HepG2 (cell line): ENCODE measurements around the gene ARHGAP10. TPM values are rescaled to one million over a fixed set of nuclear protein-coding genes. Genes with fewer than 3 reads are reported as not detected.

Experiments
- ATAC-seq: fragments of 200-7000 bp; cut with Tn5 transposase; 3 replicates; pipeline ENCODE4 v1.9.1; 2020; ENCODE audit warnings: mild to moderate bottlenecking, moderate library complexity
- BruUV-seq: library from RNA; stranded (reverse); fragments of 400-500 nt; replicated peaks from 2 replicates; lab custom pipeline; 2021; lab: Mats Ljungman, UMichigan
- CTCF ChIA-PET: fragments of 300-600 bp; formaldehyde crosslinking; extraction: SDS; loops from one replicate; lab custom pipeline; 2021; ENCODE audit warnings: low total read pairs, inconsistent platforms, low intra/inter-chr PET ratio; lab: Yijun Ruan, JAX
- POLR2A ChIA-PET: fragments of 350-600 bp; sonication (Branson Sonifier 250); formaldehyde crosslinking; loops from one replicate; lab custom pipeline; 2020; ENCODE audit warnings: antibody characterized with exemption, inconsistent platforms; lab: Yijun Ruan, JAX
- DNase-seq: peaks from one replicate; pipeline ENCODE4 v3.0.0-alpha.2; 2015; ENCODE audit warnings: low spot score
- FAIRE-seq: peaks from 3 replicates; lab custom pipeline; 2011; peaks lifted over from hg19 to GRCh38; lab: Jason Lieb, UNC
- H2AFZ ChIP-seq: one replicate; pipeline ENCODE4 v1.6.1; 2011; ENCODE audit warnings: low read length, inconsistent platforms
- H3K27ac ChIP-seq: fragments of 300-600 bp; 3 replicates; pipeline ENCODE4 v1.8.0; 2011; ENCODE audit warnings: mixed run types, mild to moderate bottlenecking, mixed read lengths, low read length, inconsistent platforms; ENCODE audit not compliant: insufficient read depth; ENCODE audit errors: extremely low read length
- H3K27me3 ChIP-seq, 2 experiments: fragments of 200-600 bp in 1 of 2; 2 replicates in 1 of 2; 3 replicates in 1 of 2; pipeline versions ENCODE4 v1.6.0 to v1.8.0; 2011; ENCODE audit warnings: low read length in 2 of 2, mild to moderate bottlenecking in 2 of 2, moderate library complexity in 2 of 2, inconsistent platforms in 1 of 2; ENCODE audit not compliant: insufficient read depth in 2 of 2, control insufficient read depth in 1 of 2
- H3K36me3 ChIP-seq, 2 experiments: fragments of 200-600 bp in 1 of 2; replicated peaks in 1 of 2; 2 replicates in 1 of 2; 3 replicates in 1 of 2; pipeline versions ENCODE4 v1.5.1 to v1.8.0; 2011; ENCODE audit warnings: low read length in 2 of 2, inconsistent platforms in 1 of 2; ENCODE audit not compliant: insufficient read depth in 2 of 2, control insufficient read depth in 1 of 2
- H3K4me1 ChIP-seq: 2 replicates; pipeline ENCODE4 v1.5.1; 2012; ENCODE audit warnings: low read length, inconsistent platforms; ENCODE audit not compliant: insufficient read depth
- H3K4me2 ChIP-seq: 2 replicates; pipeline ENCODE4 v1.6.0; 2011; ENCODE audit warnings: low read depth, low read length, inconsistent platforms
- H3K4me3 ChIP-seq, 3 experiments: fragments of 200-600 bp in 1 of 3; sonication (generic), shearing (Covaris generic) in 1 of 3; replicated peaks in 1 of 3; 2 replicates each; pipeline ENCODE4 v1.5.1; 2011 to 2016; ENCODE audit warnings: low read length in 3 of 3, inconsistent platforms in 2 of 3, low read depth in 2 of 3, mild to moderate bottlenecking in 2 of 3, control low read depth in 1 of 3, mixed read lengths in 1 of 3; ENCODE audit not compliant: insufficient read depth in 1 of 3
- H3K79me2 ChIP-seq: one replicate; pipeline ENCODE4 v1.6.1; 2011; ENCODE audit warnings: low read length, inconsistent platforms; ENCODE audit not compliant: insufficient read depth
- H3K9ac ChIP-seq: 2 replicates; pipeline ENCODE4 v1.6.0; 2011; ENCODE audit warnings: mild to moderate bottlenecking, low read depth, low read length, inconsistent platforms; ENCODE audit not compliant: insufficient read depth
- H3K9me3 ChIP-seq: 2 replicates; pipeline ENCODE4 v1.5.1; 2012; ENCODE audit warnings: mild to moderate bottlenecking, low read length
- H4K20me1 ChIP-seq: 2 replicates; pipeline ENCODE4 v1.6.0; 2011; ENCODE audit warnings: inconsistent platforms, mild to moderate bottlenecking, low read length, moderate library complexity; ENCODE audit not compliant: insufficient read depth
- BCLAF1 ChIP-seq: fragments of 450-650 bp; IDR thresholded peaks from 2 replicates; pipeline ENCODE4 v1.6.1; 2017; ENCODE audit warnings: mild to moderate bottlenecking
- DMTF1 ChIP-seq: sonication (generic); formaldehyde crosslinking; IDR thresholded peaks from 2 replicates; pipeline ENCODE4 v1.4.0; 2020; ENCODE audit warnings: mild to moderate bottlenecking, missing genetic modification reagents
- RNF219 ChIP-seq: sonication (generic); formaldehyde crosslinking; IDR thresholded peaks from 2 replicates; pipeline ENCODE4 v1.5.0; 2020; ENCODE audit warnings: mild to moderate bottlenecking, missing genetic modification reagents
- TCF12 ChIP-seq, 2 experiments: fragments of 450-650 bp in 1 of 2; sonication (generic) in 1 of 2; formaldehyde crosslinking in 1 of 2; IDR thresholded peaks; 2 replicates each; pipeline versions ENCODE4 v1.6.1 to v1.8.0; 2017 to 2022; ENCODE audit warnings: antibody characterized with exemption in 1 of 2, mild to moderate bottlenecking in 1 of 2, missing genetic modification reagents in 1 of 2, moderate library complexity in 1 of 2
- TCF7L2 ChIP-seq: IDR thresholded peaks from 2 replicates; pipeline ENCODE4 v1.6.1; 2011; ENCODE audit warnings: mild to moderate bottlenecking, low read depth, low read length, moderate library complexity
- ZBTB8A ChIP-seq: sonication (generic); formaldehyde crosslinking; IDR thresholded peaks from 2 replicates; pipeline ENCODE4 v1.4.0; 2020; ENCODE audit warnings: mild to moderate bottlenecking, low read depth, missing genetic modification reagents, borderline replicate concordance
- ZC3H13 ChIP-seq: sonication (generic); formaldehyde crosslinking; IDR thresholded peaks from 2 replicates; pipeline ENCODE4 v1.8.1; 2023; ENCODE audit warnings: mild to moderate bottlenecking, missing genetic modification reagents, moderate library complexity
- ZNF660 ChIP-seq: sonication (generic); formaldehyde crosslinking; IDR thresholded peaks from 2 replicates; pipeline ENCODE4 v1.5.1; 2020; ENCODE audit warnings: mild to moderate bottlenecking, low read depth, missing genetic modification reagents, borderline replicate concordance
- WGBS: methylation state at CpG from one replicate; pipeline ENCODE4 v1.1.6; 2017; ENCODE audit warnings: low lambda C conversion rate; 5-methylcytosine and 5-hydroxymethylcytosine counted together
- in situ Hi-C: cut with HindIII; loops from 2 replicates; pipeline ENCODE4 v1.10.0; 2017; ENCODE audit warnings: low pct_unique_long_range_greater_than_20kb; ENCODE audit not compliant: extremely low pct_ligation_motif_present
- intact Hi-C: fragments of 100-400 bp; cut with micrococcal nuclease; formaldehyde crosslinking; loops from one replicate; pipeline ENCODE4 v1.10.0; 2022; ENCODE audit not compliant: unreplicated experiment
- polyA plus RNA-seq, 8 experiments: library from polyadenylated mRNA; depleted of rRNA in 3 of 8; stranded (reverse) in 7 of 8; unstranded in 1 of 8; fragments of >200 nt; fragmentation: Illumina TruSeq in 4 of 8; extraction: Trizol in 4 of 8; gene quantifications; 2 replicates each; pipeline versions ENCODE4 v1.2.1 to v1.2.3, GENCODE V29; 2011 to 2016; ENCODE audit warnings: low read depth in 4 of 8, missing spikeins in 1 of 8, mixed read lengths in 1 of 8; ENCODE audit not compliant: insufficient read depth in 1 of 8
- total RNA-seq, 5 experiments: library from RNA; depleted of rRNA; stranded (reverse); fragments of >200 nt; fragmentation: Illumina TruSeq; extraction: Trizol; gene quantifications; 2 replicates each; pipeline ENCODE4 v1.2.3, GENCODE V29; 2016; ENCODE audit warnings: low read depth in 1 of 5

The ARHGAP10 gene
- total and polyA plus RNA-seq, 2 of the 13 experiments (the other 11 are each of a cell fraction or from before 2014, with no cell fraction given) = 0.45 to 1.6 TPM

GRCh38 chr4:147689067-147689466 lies 42.8 kb upstream of the ARHGAP10 start:
- Histone ChIP-seq H3K4me2 (no peak overlapping the region), H3K4me1 (0 out of 2 replicates have a peak, but pooled peaks cover 10% of the 10 kb centered on the region), H3K36me3 (no peaks in the 10 kb centered on the region), H3K9me3 (no peaks in the 10 kb centered on the region), H3K27ac (no peak overlapping the region), H3K79me2 (no peaks in the 10 kb centered on the region), H4K20me1 (no peaks in the 10 kb centered on the region), H3K27me3 (no peaks in the 10 kb centered on the region; a peak in 1 of 5 replicates), H3K9ac (no peak overlapping the region), H3K4me3 (no peak overlapping the region), H2AFZ (no peak overlapping the region)
- ChIA-PET CTCF (no interaction called here), POLR2A (no interaction called here)
- 26% methylated on average over 4 of the region's 4 CpGs for WGBS
- ATAC-seq (no peak), DNase-seq (no peak), FAIRE-seq (no peak)
- TF ChIP-seq RNF219 (no peak), ZNF660 (CRISPR knock-in tag) (no peak), DMTF1 (CRISPR knock-in tag) (no peak), TCF12 (IDR thresholded peaks at IDR 0.05) (no peak), TCF12 (CRISPR knock-in tag; IDR thresholded peaks at IDR 0.05) (no peak), ZBTB8A (no peak), ZC3H13 (CRISPR knock-in tag) (no peak), TCF7L2 (no peak), BCLAF1 (no peak)
- no TSS peak for BruUV-seq
- intact Hi-C loops (no loop called here), in situ Hi-C loops (no loop called here)
